Tibial artery (tissue), 4 donors: Measurements from ENCODE around the gene MTHFD2.
A peak's percentile ranks its signal among the peaks of the same experiment; 100 is the strongest.

Experiments
- DNase-seq, 2 donors: peaks; one replicate each; pipeline ENCODE4 v3.0.0-alpha.2; 2019
- H3K27ac ChIP-seq, 2 donors: fragments of 200-600 bp; sonication (generic) in 1 of 2; 1 replicate in 1 of 2; 2 replicates in 1 of 2; pipeline ENCODE4 v1.5.1; 2018 to 2019; ENCODE audit warnings: mild to moderate bottlenecking in 1 of 2
- H3K27me3 ChIP-seq, 2 donors: fragments of 200-600 bp; sonication (generic) in 1 of 2; one replicate each; pipeline versions ENCODE4 v1.5.1 to v1.6.0; 2016 to 2019
- H3K36me3 ChIP-seq, 3 donors: fragments of 200-600 bp; sonication (generic) in 2 of 3; one replicate each; pipeline ENCODE4 v1.5.1; 2016 to 2019; ENCODE audit warnings: mild to moderate bottlenecking in 2 of 3
- H3K4me1 ChIP-seq, 4 donors: fragments of 200-600 bp; sonication (generic) in 2 of 4; 1 replicate in 3 of 4; 2 replicates in 1 of 4; pipeline ENCODE4 v1.5.1; 2016 to 2019
- H3K4me3 ChIP-seq, 2 donors: fragments of 200-600 bp; sonication (generic) in 1 of 2; 1 replicate in 1 of 2; 2 replicates in 1 of 2; pipeline ENCODE4 v1.5.1; 2018 to 2019; ENCODE audit warnings: mild to moderate bottlenecking in 2 of 2
- H3K9me3 ChIP-seq, 3 donors: fragments of 200-600 bp; sonication (generic) in 1 of 3; one replicate each; pipeline ENCODE4 v1.5.1; 2016 to 2019
- intact Hi-C: fragments of 100-400 bp; cut with DNase I; formaldehyde crosslinking; loops from one replicate; pipeline ENCODE4 v1.15.0; 2023; ENCODE audit warnings: low total_unique reads
- TF ChIP-seq, protein P1 (sequence below), 2 experiments: fragments of 200-600 bp in 1 of 2; fragments of 450-650 bp in 1 of 2; IDR thresholded peaks; one replicate each; pipeline ENCODE4 v1.5.1; 2017 to 2019; ENCODE audit warnings: antibody characterized with exemption in 2 of 2, mild to moderate bottlenecking in 1 of 2, moderate library complexity in 1 of 2

MTHFD2 gene

DNA sequence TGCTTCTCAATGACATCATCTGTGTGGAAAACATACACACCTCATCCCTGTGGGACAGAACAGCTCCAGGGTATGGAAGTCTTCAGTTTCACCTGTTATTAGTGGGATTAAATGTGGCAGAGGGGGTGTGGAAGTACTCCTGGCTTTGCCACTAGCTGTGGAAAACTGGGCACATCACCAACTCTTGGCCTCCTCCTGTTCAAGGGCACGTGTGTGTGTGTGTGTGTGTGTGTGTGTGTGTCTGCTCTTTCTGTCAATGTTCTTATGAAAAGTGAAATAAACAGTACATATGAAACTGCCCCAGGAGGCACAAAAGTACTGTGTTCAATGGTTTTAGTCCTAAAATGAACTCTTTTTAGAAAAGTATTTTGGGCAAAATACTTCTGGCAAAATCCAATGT lies 65.9 kb downstream of the MTHFD2 start:
- peaks cover 0 to 7% (median 0%) of the 10 kb centered on the region in 3 donors for H3K36me3 ChIP-seq
- no peak overlapping the region for H3K4me3 ChIP-seq
- H3K9me3 ChIP-seq: no peaks in the 10 kb centered on the region
- peak in 1 of 2 donors; percentile 19 for DNase-seq
- no peaks in the 10 kb centered on the region for H3K27me3 ChIP-seq
- intact Hi-C loops: loop anchor here (5.0 to 10.0 kb wide), 3 partner anchors 73 to 439 kb away; partner anchors contain the start of genes BOLA3 and STAMBP
- no peaks in the 10 kb centered on the region for H3K4me1 ChIP-seq
- TF ChIP-seq, protein P1, sequence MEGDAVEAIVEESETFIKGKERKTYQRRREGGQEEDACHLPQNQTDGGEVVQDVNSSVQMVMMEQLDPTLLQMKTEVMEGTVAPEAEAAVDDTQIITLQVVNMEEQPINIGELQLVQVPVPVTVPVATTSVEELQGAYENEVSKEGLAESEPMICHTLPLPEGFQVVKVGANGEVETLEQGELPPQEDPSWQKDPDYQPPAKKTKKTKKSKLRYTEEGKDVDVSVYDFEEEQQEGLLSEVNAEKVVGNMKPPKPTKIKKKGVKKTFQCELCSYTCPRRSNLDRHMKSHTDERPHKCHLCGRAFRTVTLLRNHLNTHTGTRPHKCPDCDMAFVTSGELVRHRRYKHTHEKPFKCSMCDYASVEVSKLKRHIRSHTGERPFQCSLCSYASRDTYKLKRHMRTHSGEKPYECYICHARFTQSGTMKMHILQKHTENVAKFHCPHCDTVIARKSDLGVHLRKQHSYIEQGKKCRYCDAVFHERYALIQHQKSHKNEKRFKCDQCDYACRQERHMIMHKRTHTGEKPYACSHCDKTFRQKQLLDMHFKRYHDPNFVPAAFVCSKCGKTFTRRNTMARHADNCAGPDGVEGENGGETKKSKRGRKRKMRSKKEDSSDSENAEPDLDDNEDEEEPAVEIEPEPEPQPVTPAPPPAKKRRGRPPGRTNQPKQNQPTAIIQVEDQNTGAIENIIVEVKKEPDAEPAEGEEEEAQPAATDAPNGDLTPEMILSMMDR (IDR thresholded peaks at IDR 0.05): no peak
- H3K27ac ChIP-seq: no peak overlapping the region

DNA sequence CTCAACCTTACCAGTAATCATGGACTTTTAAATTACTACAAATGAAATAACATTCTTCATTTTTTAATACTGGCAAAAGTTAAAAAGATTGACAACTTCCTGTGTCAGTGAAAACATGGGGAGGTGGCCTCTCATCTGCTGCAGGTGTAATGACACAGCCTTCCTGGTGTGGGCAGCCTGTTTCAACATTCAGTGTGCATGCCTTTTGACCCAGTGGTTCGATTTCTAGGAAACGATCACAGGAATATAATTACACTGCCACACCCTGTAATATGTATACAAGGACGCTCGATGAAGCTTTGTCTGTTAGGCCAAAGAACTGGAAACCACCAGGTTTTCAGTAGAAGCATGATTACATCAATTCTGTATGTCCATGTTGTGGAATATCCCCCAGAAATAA lies 68.7 kb downstream of the MTHFD2 start:
- no peak overlapping the region for H3K4me3 ChIP-seq
- H3K9me3 ChIP-seq: no peaks in the 10 kb centered on the region
- TF ChIP-seq, protein P1 (IDR thresholded peaks at IDR 0.05): no peak
- H3K36me3 ChIP-seq: peaks cover 0 to 7% (median 0%) of the 10 kb centered on the region in 3 donors
- intact Hi-C loops: loop anchor here (10.0 kb wide), 2 partner anchors 122 to 442 kb away; partner anchors contain the start of genes BOLA3 and STAMBP
- no peaks in the 10 kb centered on the region for H3K27me3 ChIP-seq
- no peaks in the 10 kb centered on the region for H3K4me1 ChIP-seq
- H3K27ac ChIP-seq: no peak overlapping the region
- no peak for DNase-seq
